Left colon (tissue), 2 donors: ENCODE results near the gene MSI1. TPM values are rescaled to one million over a fixed set of nuclear protein-coding genes. Genes with fewer than 3 reads are reported as not detected.

Experiments
- ATAC-seq: fragments of 200-7000 bp; cut with Tn5 transposase; one replicate; pipeline ENCODE4 v1.9.1; 2020; ENCODE audit warnings: mild to moderate bottlenecking, moderate library complexity
- DNase-seq, 2 donors: peaks; one replicate each; pipeline ENCODE4 v3.0.0-alpha.2; 2020
- intact Hi-C, 2 donors: fragments of 100-400 bp; cut with DNase I in 1 of 2; cut with micrococcal nuclease in 1 of 2; formaldehyde crosslinking; loops; one replicate each; pipeline versions ENCODE4 v1.11.2 to v1.14.0; 2022; cut with DNase I, micrococcal nuclease
- total RNA-seq, 2 donors: library from RNA; stranded (reverse); fragmentation: NEBNext Ultra II Directional; extraction: Animal tissue kit (Norgen Biotek cat#: 25700); gene quantifications; one replicate each; pipeline ENCODE4 v1.2.1, GENCODE V29; 2021
- donor health status: DM: no; HTN: no; CAD: no.
- donor health status: DM: yes; HTN: yes; CAD: no.

The MSI1 gene
- total RNA-seq, 2 donors from 2014 or later = 3.4 to 7.4 TPM

DNA sequence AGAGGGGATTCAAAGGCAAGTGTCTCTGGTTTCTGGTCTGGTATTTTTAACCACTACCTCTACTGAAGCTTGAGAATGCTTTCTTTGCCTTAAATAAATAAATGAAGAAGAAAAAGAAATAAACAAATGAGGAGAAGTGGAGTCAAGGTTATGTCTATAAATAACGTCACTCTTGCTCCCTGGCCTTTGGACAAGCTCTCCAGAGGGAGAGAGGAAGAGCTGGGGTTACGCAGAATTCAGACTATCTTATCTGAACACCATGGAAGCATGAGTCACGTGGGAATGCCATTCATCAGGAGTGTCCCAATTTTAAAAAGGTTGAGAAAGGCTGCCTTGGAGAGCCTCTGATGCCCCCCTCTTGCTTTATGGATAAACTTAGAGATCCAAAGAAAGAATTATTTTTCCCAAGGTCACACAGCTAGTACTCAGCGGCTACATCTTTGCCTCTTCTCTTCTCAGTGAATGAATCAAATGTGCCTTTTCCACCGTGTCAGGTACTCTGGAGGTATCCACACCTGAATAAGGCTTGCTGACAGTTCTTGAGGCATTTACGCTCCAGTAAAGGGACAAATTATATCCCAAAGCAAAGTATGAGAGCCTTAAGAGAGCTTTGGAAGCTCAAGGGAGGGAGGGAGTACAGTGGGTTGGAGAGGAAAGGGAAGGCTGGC lies 12.9 kb upstream of the MSI1 start:
- peak; percentile 34 for ATAC-seq
- DNase-seq = no peak
- intact Hi-C loops = no loop called here

GRCh38 chr12:120378036-120378435 lies 9.1 kb upstream of the MSI1 start:
- intact Hi-C loops = no loop called here
- ATAC-seq = no peak
- no peak for DNase-seq

DNA sequence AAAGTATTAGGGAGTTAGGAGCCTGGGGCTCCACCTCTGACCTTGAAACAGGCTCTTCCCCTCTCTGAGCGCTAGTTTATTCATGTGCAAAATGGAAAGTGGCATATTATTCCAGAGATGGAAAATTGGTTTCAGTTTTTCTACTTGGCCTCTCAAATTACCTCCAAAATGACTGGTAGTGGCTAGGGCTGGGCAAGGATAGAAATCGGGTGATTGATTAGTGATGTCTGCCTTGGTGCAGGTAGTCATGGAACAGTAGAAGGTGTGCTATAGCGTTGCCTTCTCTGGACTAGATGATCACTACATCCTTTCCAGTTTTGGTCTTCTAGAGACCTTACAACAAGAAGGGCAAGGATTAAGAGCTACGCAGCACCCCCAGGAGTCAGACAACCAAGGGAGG lies 8.6 kb upstream of the MSI1 start:
- DNase-seq (no peak), ATAC-seq (no peak)
- intact Hi-C loops = no loop called here

DNA sequence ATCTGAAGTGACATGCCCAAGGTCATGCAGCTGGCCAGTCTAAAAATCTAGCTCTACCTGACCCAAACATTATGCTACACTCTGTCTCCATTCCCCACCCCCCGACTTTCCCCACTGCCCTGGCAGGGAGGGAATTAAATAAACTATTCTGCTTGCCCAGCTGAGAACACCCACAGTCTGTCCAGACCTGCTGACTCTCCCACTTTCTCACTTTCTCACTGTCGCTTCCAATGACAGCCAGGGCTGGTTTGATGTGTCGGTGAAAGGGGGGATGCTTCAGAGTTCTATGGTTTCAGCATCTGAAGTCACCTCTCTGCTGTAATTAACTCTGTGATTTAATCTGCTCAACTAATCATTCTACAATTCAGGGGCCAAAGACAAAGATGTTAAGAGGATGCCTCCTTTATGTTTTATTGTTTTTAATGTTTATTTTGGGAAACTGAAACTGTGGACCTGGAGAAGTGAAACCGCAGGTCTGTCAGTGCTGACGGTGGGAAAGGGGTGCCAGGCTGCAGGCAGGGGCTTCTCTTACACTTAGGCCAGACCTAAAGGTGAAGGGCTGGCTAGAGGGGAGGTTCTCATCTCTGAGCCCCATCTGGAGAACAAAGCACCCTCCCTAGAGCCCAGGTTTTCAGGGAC lies 8.1 kb upstream of the MSI1 start:
- no peak for DNase-seq
- no peak for ATAC-seq
- intact Hi-C loops = no loop called here

- ATAC-seq = no peak
- intact Hi-C loops = no loop called here
These were observed 7.5 kb upstream of the MSI1 start for GRCh38 chr12:120376416-120376815.

DNA sequence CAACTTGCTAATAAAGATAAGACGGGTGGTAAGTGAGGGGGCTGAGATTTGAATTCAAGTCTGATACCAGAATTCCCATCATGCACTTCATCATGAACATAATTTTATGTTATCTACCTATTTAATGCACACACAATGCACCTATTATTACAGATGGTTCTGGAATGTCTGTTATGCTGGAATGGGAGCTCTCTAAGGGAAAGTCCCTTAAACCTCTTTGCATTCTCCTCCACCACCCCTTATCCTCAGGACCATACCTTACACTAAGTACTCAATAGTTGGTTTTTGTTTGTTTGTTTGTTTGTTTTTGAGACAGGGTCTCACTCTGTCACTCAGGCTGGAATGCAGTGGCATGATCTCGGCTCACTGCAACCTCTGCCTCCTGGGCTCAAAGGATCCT lies 7.0 kb upstream of the MSI1 start:
- intact Hi-C loops = no loop called here
- ATAC-seq = no peak
- no peak for DNase-seq

More at GRCh38 chr12:120376416-120376815, 7.5 kb upstream of the MSI1 start:
- no peak for DNase-seq

GRCh38 chr12:120373683-120374082 lies 4.7 kb upstream of the MSI1 start:
- DNase-seq = no peak
- no peak for ATAC-seq
- intact Hi-C loops = no loop called here

- ATAC-seq = no peak
- intact Hi-C loops = no loop called here
- DNase-seq = no peak
These were observed 1.6 kb upstream of the MSI1 start for GRCh38 chr12:120370343-120371243.

- ATAC-seq = no peak
- no peak for DNase-seq
- intact Hi-C loops = no loop called here
These were observed 809 bp upstream of the MSI1 start for GRCh38 chr12:120369603-120370342.

- peak in 1 of 2 donors; percentile 25 for DNase-seq
- intact Hi-C loops = no loop called here
- no peak for ATAC-seq
These were observed 808 bp downstream of the MSI1 start for GRCh38 chr12:120367924-120368788.

DNA sequence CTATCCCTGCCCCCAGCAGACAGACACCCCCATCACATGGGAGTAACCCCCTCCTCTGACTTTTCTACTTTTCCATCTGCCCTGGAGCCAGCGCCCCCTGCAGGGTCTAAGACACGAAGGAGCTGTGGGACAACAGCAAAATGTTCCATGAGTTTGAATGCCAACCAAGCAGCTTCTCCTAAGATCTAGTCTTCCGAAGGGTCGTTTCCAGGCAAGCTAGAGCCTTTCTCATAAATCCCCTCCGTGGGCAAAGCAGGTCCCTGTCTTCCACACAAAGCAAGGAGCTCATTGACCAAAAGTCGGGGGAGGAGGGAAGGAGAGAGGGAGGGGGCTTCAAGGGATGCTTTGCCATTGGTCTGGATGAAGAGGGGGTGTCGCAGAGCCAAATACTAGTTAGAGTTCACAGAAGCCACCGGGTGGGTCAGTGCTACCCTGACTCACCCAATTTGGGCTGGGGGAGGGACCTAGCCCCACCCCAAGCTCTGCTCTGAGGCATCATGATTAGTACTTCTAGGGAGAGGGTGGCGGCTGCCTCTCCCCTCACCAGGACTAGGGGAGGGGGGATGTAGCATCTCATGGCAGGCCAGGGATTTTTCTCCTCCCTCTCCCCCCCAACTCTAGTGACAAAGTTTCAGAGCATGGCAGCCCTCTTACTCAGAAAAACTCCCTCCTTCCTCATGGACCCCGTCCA lies 1.6 kb downstream of the MSI1 start:
- ATAC-seq (no peak), DNase-seq (peak in 1 of 2 donors; percentile 58)
- intact Hi-C loops = no loop called here

- no peak for DNase-seq
- intact Hi-C loops = no loop called here
- no peak for ATAC-seq
These were observed 2.1 kb downstream of the MSI1 start for GRCh38 chr12:120366845-120367232.

GRCh38 chr12:120366341-120366705 lies 2.6 kb downstream of the MSI1 start:
- DNase-seq = no peak
- no peak for ATAC-seq
- intact Hi-C loops = no loop called here

DNA sequence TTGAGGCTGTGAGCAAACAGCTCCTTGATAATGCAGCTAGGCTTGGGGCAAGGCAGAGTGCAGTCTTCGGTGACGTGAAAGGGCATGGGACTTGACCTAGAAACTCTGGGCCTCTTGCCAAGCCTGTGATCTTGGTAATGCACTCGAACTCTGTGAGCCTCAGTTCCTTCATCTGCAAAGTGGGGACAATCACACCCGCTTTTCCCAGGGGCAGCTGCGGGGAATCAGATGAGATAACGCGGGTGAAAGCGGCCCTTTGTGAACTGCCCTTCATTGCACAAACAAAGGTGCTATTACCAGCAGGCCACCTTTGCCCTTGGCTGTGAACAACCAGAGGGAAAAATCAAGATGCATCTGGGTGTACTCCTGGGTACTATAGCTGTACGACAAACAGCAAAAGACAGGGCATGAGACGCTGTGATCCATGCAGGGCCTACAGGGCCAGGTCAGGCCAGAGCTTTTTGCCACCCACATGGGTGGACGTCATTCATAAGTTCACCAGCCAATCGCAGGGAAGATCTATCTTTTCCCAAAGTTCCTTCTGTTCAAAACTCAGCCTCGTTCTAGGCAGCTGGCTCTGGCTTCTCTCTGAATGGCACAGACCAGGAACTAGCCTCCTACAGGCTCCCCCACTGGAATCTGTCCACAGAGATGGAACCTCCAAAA lies 3.2 kb downstream of the MSI1 start:
- ATAC-seq = peak; percentile 78
- peak; percentile 50 to 67 for DNase-seq
- intact Hi-C loops = no loop called here

DNA sequence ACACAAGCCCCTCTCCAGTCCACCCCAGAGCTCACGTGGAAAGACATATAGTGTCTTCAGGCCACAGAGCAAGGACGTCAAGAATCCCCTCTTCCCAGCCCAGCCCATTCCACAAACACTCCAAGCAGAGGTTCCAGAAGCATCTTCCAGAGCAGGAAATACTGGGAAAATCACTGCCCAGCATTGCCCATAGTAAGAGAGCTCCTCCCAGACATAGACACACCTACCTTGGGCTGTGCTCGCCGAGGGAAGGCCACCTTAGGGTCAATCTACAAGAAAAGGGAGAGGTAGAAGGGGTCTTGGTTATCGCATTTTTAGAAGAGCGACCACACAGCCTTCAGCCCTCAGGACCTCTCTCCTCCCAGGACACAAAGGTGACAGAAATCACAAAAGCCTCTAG lies 4.5 kb downstream of the MSI1 start:
- DNase-seq = no peak
- intact Hi-C loops = no loop called here
- ATAC-seq = peak; percentile 57

- intact Hi-C loops = no loop called here
- DNase-seq (no peak), ATAC-seq (no peak)
These were observed 5.6 kb downstream of the MSI1 start for GRCh38 chr12:120363274-120363855.
